SK-N-SH (cell line): ENCODE measurements around the gene TIMM21. TPM values are rescaled to one million over a fixed set of nuclear protein-coding genes. Genes with fewer than 3 reads are reported as not detected.
A peak's percentile ranks its signal among the peaks of the same experiment; 100 is the strongest.

ENCODE experiments used
- CTCF ChIA-PET: fragments of 300-600, 350-600 bp; formaldehyde crosslinking; extraction: SDS; loops from one replicate; lab custom pipeline; 2021; lab: Yijun Ruan, JAX
- POLR2A ChIA-PET: fragments of 350-600 bp; sonication (Branson Sonifier 250); formaldehyde crosslinking; extraction: SDS; loops from one replicate; lab custom pipeline; 2020; ENCODE audit warnings: antibody characterized with exemption, inconsistent platforms; lab: Yijun Ruan, JAX
- DNase-seq: peaks from one replicate; pipeline ENCODE4 v3.0.0; 2012
- H2AFZ ChIP-seq: fragments of 200-600 bp; sonication (generic); 2 replicates; pipeline ENCODE4 v1.8.1; 2016; ENCODE audit warnings: antibody characterized with exemption, mild to moderate bottlenecking, low read depth
- H3F3A ChIP-seq: fragments of 200-600 bp; sonication (generic); replicated peaks from 2 replicates; pipeline ENCODE3; 2016; ENCODE audit warnings: antibody characterized with exemption, mild to moderate bottlenecking; ENCODE audit not compliant: insufficient read depth
- H3K27ac ChIP-seq, 2 experiments: fragments of 200-500 bp in 1 of 2; fragments of 200-600 bp in 1 of 2; sonication (Bioruptor generic) in 1 of 2; sonication (generic), shearing (Covaris generic) in 1 of 2; 2 replicates each; pipeline versions ENCODE4 v1.5.1 to v1.6.1; 2014 to 2016; ENCODE audit warnings: low read depth in 2 of 2, inconsistent platforms in 1 of 2, low read length in 1 of 2, mild to moderate bottlenecking in 1 of 2, mixed read lengths in 1 of 2
- H3K27me3 ChIP-seq: fragments of 200-600 bp; sonication (generic), shearing (Covaris generic); 2 replicates; pipeline ENCODE4 v1.6.1; 2016; ENCODE audit warnings: mixed run types; ENCODE audit not compliant: insufficient read depth
- H3K36me3 ChIP-seq, 2 experiments: fragments of 200-500 bp in 1 of 2; fragments of 200-600 bp in 1 of 2; sonication (Bioruptor generic) in 1 of 2; sonication (generic) in 1 of 2; replicated peaks in 1 of 2; 2 replicates each; pipeline versions ENCODE3 to v1.5.1; 2014 to 2016; ENCODE audit warnings: low read length in 1 of 2, mild to moderate bottlenecking in 1 of 2; ENCODE audit not compliant: insufficient read depth in 2 of 2, control insufficient read depth in 1 of 2
- H3K4me1 ChIP-seq, 2 experiments: fragments of 200-500 bp in 1 of 2; fragments of 200-600 bp in 1 of 2; sonication (Bioruptor generic) in 1 of 2; sonication (generic), shearing (Covaris generic) in 1 of 2; 2 replicates each; pipeline versions ENCODE4 v1.5.1 to v1.6.1; 2014 to 2016; ENCODE audit warnings: low read depth in 1 of 2, low read length in 1 of 2, mixed run types in 1 of 2; ENCODE audit not compliant: insufficient read depth in 2 of 2, control insufficient read depth in 1 of 2
- H3K4me2 ChIP-seq: fragments of 200-600 bp; sonication (generic), shearing (Covaris generic); 2 replicates; pipeline ENCODE4 v1.6.1; 2017; ENCODE audit warnings: mixed run types
- H3K4me3 ChIP-seq, 2 experiments: fragments of 200-500 bp in 1 of 2; fragments of 200-600 bp in 1 of 2; sonication (Bioruptor generic) in 1 of 2; sonication (generic), shearing (Covaris generic) in 1 of 2; 2 replicates each; pipeline versions ENCODE4 v1.5.1 to v1.8.1; 2014 to 2016; ENCODE audit warnings: low read depth in 2 of 2, inconsistent platforms in 1 of 2, low read length in 1 of 2, mild to moderate bottlenecking in 1 of 2, mixed read lengths in 1 of 2, moderate library complexity in 1 of 2
- H3K79me2 ChIP-seq: fragments of 200-600 bp; sonication (generic); 2 replicates; pipeline ENCODE4 v1.8.1; 2017; ENCODE audit warnings: mild to moderate bottlenecking; ENCODE audit not compliant: insufficient read depth
- H3K9ac ChIP-seq: fragments of 200-600 bp; sonication (generic); 2 replicates; pipeline ENCODE4 v1.6.1; 2017; ENCODE audit warnings: mixed run types
- H3K9me2 ChIP-seq: fragments of 200-600 bp; sonication (generic); 2 replicates; pipeline ENCODE4 v1.6.1; 2017; ENCODE audit warnings: mixed run types
- H3K9me3 ChIP-seq: fragments of 200-600 bp; sonication (generic); 2 replicates; pipeline ENCODE4 v1.6.1; 2017; ENCODE audit warnings: mixed run types, mild to moderate bottlenecking, moderate library complexity
- H4K20me1 ChIP-seq: fragments of 200-600 bp; sonication (generic); 2 replicates; pipeline ENCODE4 v1.6.1; 2017; ENCODE audit warnings: mild to moderate bottlenecking, mixed run types; ENCODE audit not compliant: insufficient read depth
- ELF1 ChIP-seq: IDR thresholded peaks from 2 replicates; pipeline ENCODE4 v1.4.0; 2012
- EZH2phosphoT487 ChIP-seq: fragments of 200-600 bp; sonication (generic); IDR thresholded peaks from 2 replicates; pipeline ENCODE4 v1.6.1; 2017; ENCODE audit warnings: low read depth, mixed run types, mild to moderate bottlenecking, antibody characterized with exemption, moderate library complexity, borderline replicate concordance
- FOXJ3 ChIP-seq: sonication (generic); formaldehyde crosslinking; IDR thresholded peaks from 2 replicates; pipeline ENCODE4 v1.5.1; 2020; ENCODE audit warnings: mild to moderate bottlenecking, missing genetic modification reagents
- FOXM1 ChIP-seq: IDR thresholded peaks from 2 replicates; pipeline ENCODE4 v1.4.0; 2012; ENCODE audit warnings: low read depth, mild to moderate bottlenecking
- GABPA ChIP-seq: IDR thresholded peaks from 2 replicates; pipeline ENCODE4 v1.4.0; 2012; ENCODE audit warnings: low read depth, mild to moderate bottlenecking
- GATA2 ChIP-seq: sonication (generic); formaldehyde crosslinking; IDR thresholded peaks from 2 replicates; pipeline ENCODE4 v1.5.0; 2020; ENCODE audit warnings: mild to moderate bottlenecking, missing genetic modification reagents
- MEF2A ChIP-seq: IDR thresholded peaks from 2 replicates; pipeline ENCODE4 v1.4.0; 2012; ENCODE audit warnings: low read depth, borderline replicate concordance
- NFIC ChIP-seq: IDR thresholded peaks from 2 replicates; pipeline ENCODE4 v1.4.0; 2012; ENCODE audit warnings: borderline replicate concordance
- REST ChIP-seq: IDR thresholded peaks from 2 replicates; pipeline ENCODE4 v1.6.1; 2012; ENCODE audit warnings: mild to moderate bottlenecking, low read depth, low read length, moderate library complexity
- RFX5 ChIP-seq: IDR thresholded peaks from 2 replicates; pipeline ENCODE4 v1.6.1; 2012; ENCODE audit warnings: mild to moderate bottlenecking, improper control_type of control experiment, low read length
- RXRA ChIP-seq: IDR thresholded peaks from 2 replicates; pipeline ENCODE4 v1.4.0; 2012; ENCODE audit warnings: low read depth, mild to moderate bottlenecking, borderline replicate concordance
- SIN3A ChIP-seq: IDR thresholded peaks from 2 replicates; pipeline ENCODE4 v1.6.1; 2012; ENCODE audit warnings: low read depth, mild to moderate bottlenecking, low read length, moderate library complexity, borderline replicate concordance
- SMC3 ChIP-seq: IDR thresholded peaks from 2 replicates; pipeline ENCODE4 v1.6.1; 2012; ENCODE audit warnings: low read depth, low read length, improper control_type of control experiment
- TAF1 ChIP-seq: IDR thresholded peaks from 2 replicates; pipeline ENCODE4 v1.6.1; 2012; ENCODE audit warnings: low read depth, mild to moderate bottlenecking, low read length, moderate library complexity, borderline replicate concordance
- USF1 ChIP-seq: IDR thresholded peaks from 2 replicates; pipeline ENCODE4 v1.4.0; 2012; ENCODE audit warnings: low read depth, borderline replicate concordance
- USF2 ChIP-seq: fragments of 150-350 bp; IDR thresholded peaks from 2 replicates; pipeline ENCODE4 v1.6.1; 2017; ENCODE audit warnings: antibody characterized with exemption, low read length, low read depth, borderline replicate concordance
- YY1 ChIP-seq: IDR thresholded peaks from 2 replicates; pipeline ENCODE4 v1.4.0; 2012; ENCODE audit warnings: low read depth, mild to moderate bottlenecking
- WGBS: methylation state at CpG from one replicate; pipeline ENCODE4 v1.1.6; 2017; ENCODE audit warnings: low lambda C conversion rate; 5-methylcytosine and 5-hydroxymethylcytosine counted together
- polyA plus RNA-seq, 3 experiments: library from polyadenylated mRNA; depleted of rRNA; stranded (reverse); fragments of >200 nt; gene quantifications; 2 replicates each; pipeline ENCODE4 v1.2.3, GENCODE V29; 2012
- TF ChIP-seq, protein P1 (sequence below): fragments of 150-350 bp; IDR thresholded peaks from 2 replicates; pipeline ENCODE4 v1.6.1; 2016; ENCODE audit warnings: mild to moderate bottlenecking, low read depth, low read length

Gene TIMM21
- polyA plus RNA-seq, 1 of the 3 experiments (the other 2 are of a cell fraction) = 27.6 TPM

DNA sequence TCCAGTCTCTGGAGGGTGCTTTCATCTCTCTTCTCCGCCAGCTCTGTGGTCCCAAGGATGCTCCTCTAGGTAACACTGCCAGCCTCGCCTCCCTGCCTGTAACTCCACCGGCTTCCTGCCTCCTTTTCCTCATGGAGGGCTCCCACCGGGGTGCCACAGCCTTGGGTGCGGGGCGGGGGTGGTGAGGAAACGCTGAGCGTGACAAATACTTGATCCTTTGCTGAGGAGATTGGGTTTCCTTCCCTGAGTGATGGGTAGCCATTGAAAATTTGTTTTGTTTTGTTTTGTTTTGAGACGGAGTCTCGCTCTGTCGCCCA lies 25.1 kb downstream of the TIMM21 start:
- H3K4me1 ChIP-seq = peaks cover 0 to 5% of the 10 kb centered on the region in 2 experiments; a peak in 1 of 4 replicates
- POLR2A ChIA-PET = no interaction called here
- no peak for DNase-seq
- H3K36me3 ChIP-seq = no peaks in the 10 kb centered on the region
- 0 out of 4 replicates have a peak overlapping the region, but pooled peaks of 1 of the 2 experiments have one; percentile 49 for H3K4me3 ChIP-seq
- 52% methylated on average over 11 of the region's 11 CpGs for WGBS
- no peak overlapping the region for H2AFZ ChIP-seq
- no peaks in the 10 kb centered on the region for H3F3A ChIP-seq
- H3K9me3 ChIP-seq = no peaks in the 10 kb centered on the region
- TF ChIP-seq REST (no peak), EZH2phosphoT487 (no peak), TAF1 (no peak), SIN3A (no peak)
- TF ChIP-seq, all 33 proteins: peak for 0
- Histone ChIP-seq H3K9ac (no peak overlapping the region), H3K27ac (no peak overlapping the region), H3K27me3 (peaks cover 91% of the 10 kb centered on the region), H3K79me2 (no peaks in the 10 kb centered on the region), H4K20me1 (no peaks in the 10 kb centered on the region), H3K4me2 (no peak overlapping the region), H3K9me2 (no peaks in the 10 kb centered on the region)
- CTCF ChIA-PET = interaction anchor here (1.5 kb wide), 1 partner anchor 169 kb away, joined by 7 read pairs; no protein-coding TSS in a partner anchor

GRCh38 chr18:74175658-74176057 lies 27.3 kb downstream of the TIMM21 start:
- H3K9ac ChIP-seq = no peak overlapping the region
- no peaks in the 10 kb centered on the region for H4K20me1 ChIP-seq
- H3K36me3 ChIP-seq = no peaks in the 10 kb centered on the region
- H3K4me2 ChIP-seq = no peak overlapping the region
- TF ChIP-seq USF2 (no peak), GABPA (no peak), FOXM1 (no peak), ELF1 (no peak), FOXJ3 (CRISPR knock-in tag) (no peak), GATA2 (CRISPR knock-in tag) (no peak), USF1 (no peak), YY1 (no peak), SMC3 (no peak), RXRA (no peak), REST (no peak), NFIC (no peak), RFX5 (no peak), MEF2A (no peak)
- TF ChIP-seq, protein P1, sequence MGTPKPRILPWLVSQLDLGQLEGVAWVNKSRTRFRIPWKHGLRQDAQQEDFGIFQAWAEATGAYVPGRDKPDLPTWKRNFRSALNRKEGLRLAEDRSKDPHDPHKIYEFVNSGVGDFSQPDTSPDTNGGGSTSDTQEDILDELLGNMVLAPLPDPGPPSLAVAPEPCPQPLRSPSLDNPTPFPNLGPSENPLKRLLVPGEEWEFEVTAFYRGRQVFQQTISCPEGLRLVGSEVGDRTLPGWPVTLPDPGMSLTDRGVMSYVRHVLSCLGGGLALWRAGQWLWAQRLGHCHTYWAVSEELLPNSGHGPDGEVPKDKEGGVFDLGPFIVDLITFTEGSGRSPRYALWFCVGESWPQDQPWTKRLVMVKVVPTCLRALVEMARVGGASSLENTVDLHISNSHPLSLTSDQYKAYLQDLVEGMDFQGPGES = no peak
- no peak overlapping the region for H3K4me3 ChIP-seq
- H3K4me1 ChIP-seq = peaks cover 0 to 5% of the 10 kb centered on the region in 2 experiments; a peak in 1 of 4 replicates
- no peaks in the 10 kb centered on the region for H3K9me2 ChIP-seq
- ChIA-PET POLR2A (no interaction called here), CTCF (interaction anchor here (1.2 to 1.9 kb wide), 3 partner anchors 21 to 377 kb away, joined by 3 to 4 read pairs (median 4); no protein-coding TSS in a partner anchor)
- 13% methylated on average over 6 of the region's 6 CpGs for WGBS
- H3K9me3 ChIP-seq = no peaks in the 10 kb centered on the region
- no peaks in the 10 kb centered on the region for H3F3A ChIP-seq
- H3K79me2 ChIP-seq = no peaks in the 10 kb centered on the region
- H2AFZ ChIP-seq = no peak overlapping the region
- H3K27me3 ChIP-seq = peaks cover 90% of the 10 kb centered on the region
- DNase-seq = no peak
- no peak overlapping the region for H3K27ac ChIP-seq
